HFF-Myc (cell line): ENCODE results near the gene KANK2.
A peak's percentile ranks its signal among the peaks of the same experiment; 100 is the strongest.
"Not testable (repeated sequence)": the region's sequence is repeated elsewhere in the genome, so short reads cannot be mapped to it uniquely, and the experiment has no call there.

Experiments
- DNase-seq: peaks from one replicate; pipeline ENCODE4 v3.0.0-alpha.2; 2011; ENCODE audit warnings: low read depth; ENCODE audit errors: extremely low read depth
- H3K4me3 ChIP-seq: replicated peaks from 2 replicates; pipeline ENCODE4 v1.5.1; 2011; ENCODE audit warnings: low read depth, mild to moderate bottlenecking, control low read depth, low read length
- CTCF ChIP-seq: IDR thresholded peaks from 2 replicates; pipeline ENCODE4 v1.5.1; 2012; ENCODE audit warnings: mild to moderate bottlenecking, low read depth, low read length, control low read depth; ENCODE audit errors: missing control alignments

KANK2 gene

GRCh38 chr19:11130824-11131455 lies 66.4 kb downstream of the KANK2 start:
- no peak overlapping the region for H3K4me3 ChIP-seq
- TF ChIP-seq CTCF: peak; percentile 86
- DNase-seq: no peak

GRCh38 chr19:11127905-11128304 lies 69.4 kb downstream of the KANK2 start:
- no peak for DNase-seq
- no peak overlapping the region for H3K4me3 ChIP-seq
- no peak for TF ChIP-seq CTCF

- DNase-seq: no peak
These were observed 71.2 kb downstream of the KANK2 start for GRCh38 chr19:11125994-11126685.

GRCh38 chr19:11124157-11124556 lies 73.2 kb downstream of the KANK2 start:
- DNase-seq, H3K4me3 ChIP-seq: not testable (repeated sequence)

More at GRCh38 chr19:11125994-11126685, 71.2 kb downstream of the KANK2 start:
- peak; percentile 83 for TF ChIP-seq CTCF
- H3K4me3 ChIP-seq: no peak overlapping the region

GRCh38 chr19:11123114-11123513 lies 74.2 kb downstream of the KANK2 start:
- TF ChIP-seq CTCF: no peak
- H3K4me3 ChIP-seq: no peak overlapping the region
- DNase-seq: no peak

DNA sequence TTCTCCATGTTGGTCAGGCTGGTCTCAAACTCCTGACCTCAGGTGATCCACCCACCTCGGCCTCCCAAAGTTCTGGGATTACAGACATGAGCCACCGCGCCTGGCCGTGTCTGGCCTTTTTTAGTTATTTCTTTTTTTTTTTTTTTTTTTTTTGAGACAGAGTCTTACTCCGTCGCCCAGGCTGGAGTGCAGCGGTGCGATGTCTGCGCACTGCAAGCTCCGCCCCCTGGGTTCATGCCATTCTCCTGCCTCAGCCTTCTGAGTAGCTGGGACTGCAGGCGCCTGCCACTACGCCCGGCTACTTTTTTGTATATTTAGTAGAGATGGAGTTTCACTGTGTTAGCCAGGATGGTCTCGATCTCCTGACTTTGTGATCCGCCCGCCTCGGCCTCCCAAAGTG lies 75.4 kb downstream of the KANK2 start:
- not testable (repeated sequence) for DNase-seq, H3K4me3 ChIP-seq

- no peak for TF ChIP-seq CTCF
- H3K4me3 ChIP-seq: no peak overlapping the region
- DNase-seq: no peak
These were observed 80.8 kb downstream of the KANK2 start for GRCh38 chr19:11116507-11116906.

GRCh38 chr19:11115895-11116446 lies 81.4 kb downstream of the KANK2 start:
- no peak for DNase-seq
- TF ChIP-seq CTCF: no peak

More at GRCh38 chr19:11115895-11116446, 81.4 kb downstream of the KANK2 start:
- H3K4me3 ChIP-seq: no peak overlapping the region
